Measurements from ENCODE around the gene MSMB. TPM values are rescaled to one million over a fixed set of nuclear protein-coding genes. Genes with fewer than 3 reads are reported as not detected.

MSMB gene
- total RNA-seq, 4 donors from 2014 or later = not detected

DNA sequence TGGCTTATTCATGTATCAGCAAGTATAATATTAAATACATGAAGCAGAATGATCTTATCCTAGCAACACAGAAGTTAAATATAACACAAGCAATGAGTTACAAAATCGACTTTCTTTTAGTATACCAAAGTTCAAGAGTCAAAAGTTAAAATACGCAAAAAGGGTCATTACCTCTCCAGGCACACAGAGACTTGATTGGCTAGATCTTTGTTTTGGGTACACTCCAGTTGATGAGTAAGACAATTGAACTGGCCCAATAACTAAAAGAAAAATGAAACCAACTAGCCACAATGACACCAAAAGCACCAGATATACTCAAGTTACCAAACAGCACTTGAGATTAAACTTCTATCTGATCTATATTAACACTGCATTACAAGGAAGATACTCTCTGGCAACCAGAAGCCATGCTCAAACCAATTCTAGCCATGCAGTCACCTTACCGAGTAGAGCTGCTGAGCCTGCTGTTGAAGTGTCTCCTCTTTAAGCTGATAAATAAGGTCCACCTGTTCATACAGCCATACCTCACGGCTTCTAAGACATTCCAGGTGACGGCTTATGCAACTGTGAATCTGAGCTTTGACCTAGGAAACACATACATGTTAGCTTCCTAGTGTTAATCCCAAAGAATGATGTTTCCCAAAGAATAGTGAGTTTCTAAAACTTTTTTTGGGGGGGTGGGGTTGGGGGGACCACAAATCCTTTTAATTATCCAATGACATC, 31.2 kb downstream of the MSMB start:
- TF ChIP-seq EP300 (IDR thresholded peaks at IDR 0.05) (no peak), POLR2A (IDR thresholded peaks at IDR 0.05) (no peak)
- TF ChIP-seq, protein P1, sequence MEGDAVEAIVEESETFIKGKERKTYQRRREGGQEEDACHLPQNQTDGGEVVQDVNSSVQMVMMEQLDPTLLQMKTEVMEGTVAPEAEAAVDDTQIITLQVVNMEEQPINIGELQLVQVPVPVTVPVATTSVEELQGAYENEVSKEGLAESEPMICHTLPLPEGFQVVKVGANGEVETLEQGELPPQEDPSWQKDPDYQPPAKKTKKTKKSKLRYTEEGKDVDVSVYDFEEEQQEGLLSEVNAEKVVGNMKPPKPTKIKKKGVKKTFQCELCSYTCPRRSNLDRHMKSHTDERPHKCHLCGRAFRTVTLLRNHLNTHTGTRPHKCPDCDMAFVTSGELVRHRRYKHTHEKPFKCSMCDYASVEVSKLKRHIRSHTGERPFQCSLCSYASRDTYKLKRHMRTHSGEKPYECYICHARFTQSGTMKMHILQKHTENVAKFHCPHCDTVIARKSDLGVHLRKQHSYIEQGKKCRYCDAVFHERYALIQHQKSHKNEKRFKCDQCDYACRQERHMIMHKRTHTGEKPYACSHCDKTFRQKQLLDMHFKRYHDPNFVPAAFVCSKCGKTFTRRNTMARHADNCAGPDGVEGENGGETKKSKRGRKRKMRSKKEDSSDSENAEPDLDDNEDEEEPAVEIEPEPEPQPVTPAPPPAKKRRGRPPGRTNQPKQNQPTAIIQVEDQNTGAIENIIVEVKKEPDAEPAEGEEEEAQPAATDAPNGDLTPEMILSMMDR (IDR thresholded peaks at IDR 0.05) = no peak
- no peaks in the 10 kb centered on the region for H3K9me3 ChIP-seq
- WGBS, 2 donors = 77 to 85% methylated on average over 5 of the region's 5 CpGs
- no peaks in the 10 kb centered on the region for H3K27me3 ChIP-seq
- H3K27ac ChIP-seq = no peak overlapping the region
- DNase-seq (ENCODE audit: low spot score in 2 of 2) = no peak
- H3K4me3 ChIP-seq = no peak overlapping the region
- peaks cover 0 to 50% (median 13%) of the 10 kb centered on the region in 4 donors for H3K4me1 ChIP-seq
- H3K36me3 ChIP-seq = peaks cover 4 to 60% (median 6%) of the 10 kb centered on the region in 3 donors

DNA sequence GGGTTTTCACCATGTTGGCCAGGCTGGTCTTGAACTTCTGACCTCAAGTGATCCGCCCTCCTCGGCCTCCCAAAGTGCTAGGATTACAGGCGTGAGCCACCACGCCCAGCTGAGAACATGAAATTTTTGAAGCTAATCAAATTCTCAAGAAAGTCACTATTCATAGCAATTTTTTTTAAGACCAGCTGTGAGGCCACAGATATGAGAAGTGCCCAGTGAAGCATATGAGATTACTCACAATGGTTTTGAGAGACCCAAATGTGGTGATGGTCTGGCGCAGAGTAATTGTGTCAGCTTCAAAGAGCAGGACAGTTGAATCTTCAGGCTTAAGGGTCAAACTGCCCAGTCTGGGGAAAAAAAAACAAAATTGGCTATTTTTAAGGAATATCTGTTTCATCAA, 31.9 kb downstream of the MSMB start:
- H3K9me3 ChIP-seq = no peaks in the 10 kb centered on the region
- H3K27me3 ChIP-seq = no peaks in the 10 kb centered on the region
- TF ChIP-seq EP300 (IDR thresholded peaks at IDR 0.05) (no peak), POLR2A (IDR thresholded peaks at IDR 0.05) (no peak)
- TF ChIP-seq, protein P1 (IDR thresholded peaks at IDR 0.05) = no peak
- no peak overlapping the region for H3K27ac ChIP-seq
- peaks cover 0 to 44% (median 7%) of the 10 kb centered on the region in 4 donors for H3K4me1 ChIP-seq
- peaks cover 4 to 67% (median 12%) of the 10 kb centered on the region in 3 donors for H3K36me3 ChIP-seq
- 90 to 92% methylated on average over 5 of the region's 5 CpGs for WGBS, 2 donors
- no peak for DNase-seq (ENCODE audit: low spot score in 2 of 2)
- no peak overlapping the region for H3K4me3 ChIP-seq

DNA sequence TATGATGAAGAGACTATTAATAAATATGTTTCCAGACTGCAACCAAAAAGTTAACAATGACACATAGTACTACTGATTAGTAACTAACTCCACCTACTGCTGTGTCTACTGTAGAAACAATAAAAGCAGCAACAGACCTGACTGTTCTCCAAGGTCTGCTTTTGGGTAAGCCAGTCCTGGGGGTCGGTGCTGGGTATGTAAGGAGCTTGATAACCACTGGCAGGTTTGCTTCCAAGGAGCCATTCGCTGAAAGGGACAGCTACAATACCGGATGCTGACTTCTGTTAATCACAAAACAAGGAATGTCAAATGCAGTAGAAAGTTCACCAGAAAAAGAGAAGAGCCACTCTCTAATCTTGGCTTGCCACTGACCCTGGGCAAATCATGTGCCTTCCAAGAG, 33.3 kb downstream of the MSMB start:
- no peak for DNase-seq (ENCODE audit: low spot score in 2 of 2)
- Histone ChIP-seq H3K36me3 (peaks cover 4 to 81% (median 20%) of the 10 kb centered on the region in 3 donors), H3K4me1 (peaks cover 0 to 29% (median under 1%) of the 10 kb centered on the region in 4 donors), H3K4me3 (no peak overlapping the region), H3K27me3 (no peaks in the 10 kb centered on the region), H3K27ac (no peak overlapping the region), H3K9me3 (no peaks in the 10 kb centered on the region)
- TF ChIP-seq POLR2A (IDR thresholded peaks at IDR 0.05) (no peak), EP300 (IDR thresholded peaks at IDR 0.05) (no peak)
- TF ChIP-seq, protein P1 (IDR thresholded peaks at IDR 0.05) = no peak
- WGBS, 2 donors = 90 to 91% methylated on average over 3 of the region's 3 CpGs

DNA sequence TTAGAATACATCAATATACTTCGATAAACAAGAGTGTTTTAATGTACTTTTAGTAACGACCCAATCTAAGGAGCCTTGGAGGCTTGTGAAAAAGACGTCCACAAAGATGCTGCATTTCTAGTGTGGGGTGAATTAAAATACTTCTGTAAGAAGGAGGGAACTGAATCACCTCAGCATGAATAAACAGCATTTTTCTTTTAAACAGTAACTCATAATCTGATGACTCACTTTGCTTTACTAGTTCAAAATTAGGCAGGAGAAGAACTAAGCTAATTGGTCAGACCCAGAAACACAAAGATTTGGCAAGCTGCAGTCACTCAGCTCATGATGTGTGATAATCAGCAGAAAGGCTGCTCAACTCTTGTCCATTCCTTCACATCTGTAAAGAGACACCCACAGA, 39.9 kb downstream of the MSMB start:
- H3K9me3 ChIP-seq = no peaks in the 10 kb centered on the region
- TF ChIP-seq, protein P1 (IDR thresholded peaks at IDR 0.05) = no peak
- no peak for TF ChIP-seq POLR2A (IDR thresholded peaks at IDR 0.05)
- H3K4me3 ChIP-seq = no peak overlapping the region
- no peak for DNase-seq (ENCODE audit: low spot score in 2 of 2)
- H3K27ac ChIP-seq = no peak overlapping the region
- peaks cover 4 to 95% (median 30%) of the 10 kb centered on the region in 3 donors for H3K36me3 ChIP-seq
- no peaks in the 10 kb centered on the region for H3K27me3 ChIP-seq
- 72% methylated on average over 3 of the region's 3 CpGs for WGBS, 2 donors
- no peaks in the 10 kb centered on the region for H3K4me1 ChIP-seq

DNA sequence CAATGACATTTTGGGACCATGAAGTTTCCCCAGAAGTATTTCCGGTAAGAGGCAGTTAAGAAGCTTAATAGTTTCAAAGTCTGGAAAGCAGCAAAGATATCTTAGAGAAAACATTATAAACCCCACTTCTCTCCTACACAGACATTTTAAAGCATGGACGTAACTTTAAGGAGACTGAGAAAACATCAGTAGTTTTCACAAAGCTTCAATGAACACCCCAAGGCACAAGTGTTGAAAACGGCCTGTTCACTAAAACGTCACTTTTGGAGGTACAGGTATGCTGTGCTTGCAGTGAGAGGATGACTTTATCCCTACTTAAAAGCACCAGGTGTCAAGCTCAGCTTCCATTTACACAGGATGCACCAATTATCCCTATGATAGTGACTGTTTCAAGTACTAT, 40.7 kb downstream of the MSMB start:
- H3K4me1 ChIP-seq = no peaks in the 10 kb centered on the region
- no peak overlapping the region for H3K27ac ChIP-seq
- no peaks in the 10 kb centered on the region for H3K9me3 ChIP-seq
- TF ChIP-seq POLR2A (IDR thresholded peaks at IDR 0.05) (no peak), EP300 (IDR thresholded peaks at IDR 0.05) (no peak)
- TF ChIP-seq, protein P1 (IDR thresholded peaks at IDR 0.05) = no peak
- no peaks in the 10 kb centered on the region for H3K27me3 ChIP-seq
- no peak overlapping the region for H3K4me3 ChIP-seq
- no peak for DNase-seq (ENCODE audit: low spot score in 2 of 2)
- H3K36me3 ChIP-seq = peaks cover 0 to 93% (median 35%) of the 10 kb centered on the region in 3 donors
- WGBS, 2 donors = 73 to 76% methylated on average over 4 of the region's 4 CpGs
